HG03378 (cell line): ENCODE measurements around the gene TDRKH.
"Not testable (repeated sequence)": the region's sequence is repeated elsewhere in the genome, so short reads cannot be mapped to it uniquely, and the experiment has no call there.

Experiments
- ATAC-seq: cut with Tn5 transposase; IDR thresholded peaks from one replicate; pipeline ENCODE4 v1.9.1; 2021; ENCODE audit warnings: mild to moderate bottlenecking, moderate library complexity; ENCODE audit not compliant: unreplicated experiment

Gene TDRKH

GRCh38 chr1:151768351-151769066 is 21.8 kb downstream of the TDRKH start:
- not testable (repeated sequence) for ATAC-seq

DNA sequence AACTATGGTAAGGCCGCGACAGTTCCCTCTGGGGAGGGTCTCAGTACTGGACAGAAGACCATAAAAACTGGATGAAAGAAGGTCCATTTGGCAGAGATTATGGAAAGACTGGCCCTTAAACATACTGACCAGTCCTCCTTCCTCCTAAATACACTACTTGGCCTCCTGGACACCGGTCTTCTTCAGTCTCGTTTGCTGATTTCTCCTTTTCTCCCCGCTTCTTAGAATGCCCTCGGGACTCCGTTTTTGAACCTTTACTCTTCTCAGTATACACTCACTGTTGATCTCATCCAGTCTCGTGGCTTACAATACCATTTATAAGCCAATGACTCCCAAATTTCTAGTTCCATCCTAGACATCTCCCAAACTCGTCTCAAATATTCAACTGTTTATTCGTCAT is 26.3 kb downstream of the TDRKH start:
- ATAC-seq: no peak

DNA sequence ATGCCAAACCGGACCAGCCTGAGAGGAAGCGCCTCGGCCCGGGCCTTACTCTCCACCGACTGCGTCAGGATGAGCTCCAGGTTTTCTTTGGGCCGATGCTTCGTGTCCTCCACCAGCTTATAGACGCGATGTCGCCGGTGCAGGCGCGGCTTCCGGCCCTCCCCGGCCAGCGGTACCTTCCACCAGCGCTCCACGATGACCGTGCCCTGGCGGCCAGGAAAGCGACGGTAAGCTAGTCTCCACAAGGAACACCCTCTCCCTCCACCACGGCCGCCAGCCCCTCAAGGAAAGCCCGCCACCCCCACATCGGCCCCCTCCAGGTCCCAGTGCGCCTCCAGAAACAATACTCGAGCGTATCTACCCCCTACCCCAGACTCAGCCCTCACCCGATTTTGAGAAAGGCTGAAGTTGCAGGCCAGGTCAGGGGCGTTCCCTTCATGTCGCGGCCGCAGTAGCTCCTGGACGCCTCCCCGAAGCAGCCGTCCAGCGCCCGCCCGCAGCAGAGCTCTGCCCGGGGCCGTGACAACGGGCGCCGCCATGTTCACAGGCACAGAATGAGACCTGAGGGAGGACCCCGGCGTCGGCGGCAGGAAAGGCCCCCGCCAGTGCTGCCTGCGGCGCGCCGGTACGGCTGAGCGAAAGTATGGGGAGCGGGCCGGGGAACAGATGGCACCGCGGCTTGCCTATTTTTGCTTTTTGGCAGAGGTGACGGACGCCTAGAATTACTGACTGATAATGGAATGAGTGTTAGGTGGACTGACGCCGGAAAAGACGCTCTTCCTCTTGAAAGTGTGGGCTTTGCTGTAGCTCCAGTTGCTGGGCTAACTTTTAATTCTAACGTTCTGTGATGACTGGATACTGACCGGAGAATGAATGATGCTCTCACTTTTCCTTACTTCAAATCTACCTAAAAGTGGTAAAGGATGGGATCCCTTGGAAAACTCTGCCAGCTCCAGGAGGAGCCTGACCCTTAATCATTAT is 27.1 kb downstream of the TDRKH start, which contains the start of gene MRPL9:
MRPL9 (minus strand) TSS at position 556 of the 981 bp plus-strand sequence; CDS start at position 539, 17 bp downstream.
- ATAC-seq: peak; percentile 77

- no peak for ATAC-seq
Measured at GRCh38 chr1:151760597-151761385, 29.5 kb downstream of the TDRKH start.

DNA sequence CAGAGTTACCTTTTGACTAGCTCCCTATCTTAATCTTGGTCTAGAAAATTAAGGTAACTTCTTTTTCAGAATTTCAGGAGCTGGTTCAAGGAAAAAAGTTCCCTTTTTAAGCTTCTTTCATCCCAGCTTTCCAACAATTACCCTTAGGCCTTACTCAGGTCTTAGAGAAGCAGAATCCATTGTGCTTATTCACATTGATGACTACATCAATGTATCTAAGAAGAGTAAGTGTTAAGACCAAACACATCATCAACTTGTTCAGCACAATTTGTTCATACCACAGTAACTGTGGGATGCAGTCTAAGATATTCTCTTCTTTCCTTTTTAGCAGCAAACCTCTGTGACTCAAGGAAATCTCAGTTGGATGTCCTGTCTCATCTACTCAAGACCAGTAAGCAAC is 31.1 kb downstream of the TDRKH start:
- ATAC-seq: no peak

DNA sequence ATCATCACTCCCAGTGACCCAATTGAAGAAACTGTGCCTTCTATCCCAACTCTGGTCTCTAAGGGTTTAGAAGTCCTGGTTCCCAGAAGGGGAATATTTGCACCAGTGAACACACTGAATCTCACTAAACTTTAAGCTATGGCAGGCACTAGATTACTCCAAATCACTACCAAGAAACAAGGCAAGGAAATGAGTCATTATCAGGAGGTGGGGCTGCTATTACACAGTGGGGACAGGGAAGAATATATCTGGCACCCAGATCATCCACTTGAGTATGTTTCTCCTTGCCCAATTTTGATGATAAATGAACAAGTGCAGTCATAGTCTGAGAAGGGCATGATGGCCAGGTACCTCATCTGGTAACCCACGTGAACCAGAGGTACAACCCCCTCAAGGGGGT is 34.0 kb downstream of the TDRKH start:
- no peak for ATAC-seq

DNA sequence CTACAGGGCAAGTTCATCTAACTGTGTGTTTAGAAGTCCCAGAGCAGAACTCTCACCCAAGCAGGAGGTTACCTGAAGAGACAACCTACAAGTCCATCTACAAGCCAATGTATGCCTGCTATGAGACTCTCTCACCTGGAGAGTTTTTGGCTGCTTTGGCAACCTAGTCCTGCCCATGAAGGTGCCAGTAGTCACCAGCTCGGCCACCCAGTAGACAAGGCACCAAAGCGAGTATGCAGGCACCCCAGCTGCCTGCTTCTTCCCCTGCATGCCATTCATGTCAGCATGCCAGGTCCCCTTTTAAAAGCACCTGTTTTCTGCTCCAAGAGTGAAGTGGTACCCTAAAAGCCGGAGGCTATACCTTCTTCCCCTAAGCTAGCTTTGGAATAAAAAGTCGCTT is 48.8 kb downstream of the TDRKH start:
- no peak for ATAC-seq

DNA sequence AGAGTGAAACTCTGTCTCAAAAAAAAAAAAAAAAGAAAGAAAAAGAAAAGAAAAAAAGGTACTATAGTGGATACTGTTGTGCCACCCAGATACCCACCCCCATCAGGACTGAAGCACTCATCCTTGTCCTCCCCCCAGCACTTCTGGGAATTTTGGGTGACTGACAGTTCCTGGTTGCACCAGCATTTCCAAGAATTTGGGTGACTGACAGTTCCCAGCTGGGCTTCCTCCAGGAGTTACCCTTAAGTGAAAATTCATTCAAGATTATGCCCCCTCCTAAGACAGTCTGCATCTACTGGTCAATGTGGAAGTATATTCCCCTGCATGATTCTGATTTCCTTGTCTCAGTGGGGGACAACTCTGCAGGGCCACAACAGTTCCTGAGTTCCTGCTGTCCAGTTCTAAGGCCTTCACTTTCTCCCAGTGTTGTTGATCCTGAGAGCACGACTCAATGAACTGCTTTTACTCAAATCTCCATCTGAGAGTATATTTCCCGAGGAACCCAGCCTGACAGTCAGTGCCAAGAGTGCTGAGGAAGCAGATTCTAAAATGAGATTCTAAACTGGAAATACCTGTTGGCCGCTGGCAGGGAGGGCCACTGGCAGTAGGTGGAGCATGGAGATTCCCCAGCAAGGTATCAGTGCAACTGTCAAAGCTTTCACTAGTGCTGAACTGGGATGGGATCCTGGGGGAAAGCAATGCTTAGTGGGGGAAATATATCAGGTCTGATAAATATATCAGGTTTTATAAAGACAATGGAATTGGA is 50.5 kb downstream of the TDRKH start:
- no peak for ATAC-seq

- ATAC-seq: no peak
Measured at GRCh38 chr1:151737479-151737878, 52.8 kb downstream of the TDRKH start.

DNA sequence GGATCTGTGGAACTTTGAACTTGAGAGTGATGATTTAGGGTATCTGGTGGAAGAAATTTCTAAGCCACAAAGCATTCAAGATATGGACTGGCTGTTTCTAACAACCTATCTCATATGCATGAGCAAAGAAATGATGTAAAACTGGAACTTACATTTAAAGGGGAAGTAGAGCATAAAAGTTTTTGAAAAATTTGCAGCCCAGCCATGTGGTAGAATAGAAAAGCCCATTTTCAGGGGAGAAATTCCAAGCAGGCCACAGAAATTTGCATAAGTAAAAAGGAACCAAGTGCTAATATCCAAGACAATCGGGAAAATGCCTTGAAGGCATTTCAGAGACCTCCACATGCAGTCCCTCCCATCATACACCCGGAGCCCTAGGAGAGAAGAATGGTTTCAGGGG is 53.3 kb downstream of the TDRKH start:
- no peak for ATAC-seq

DNA sequence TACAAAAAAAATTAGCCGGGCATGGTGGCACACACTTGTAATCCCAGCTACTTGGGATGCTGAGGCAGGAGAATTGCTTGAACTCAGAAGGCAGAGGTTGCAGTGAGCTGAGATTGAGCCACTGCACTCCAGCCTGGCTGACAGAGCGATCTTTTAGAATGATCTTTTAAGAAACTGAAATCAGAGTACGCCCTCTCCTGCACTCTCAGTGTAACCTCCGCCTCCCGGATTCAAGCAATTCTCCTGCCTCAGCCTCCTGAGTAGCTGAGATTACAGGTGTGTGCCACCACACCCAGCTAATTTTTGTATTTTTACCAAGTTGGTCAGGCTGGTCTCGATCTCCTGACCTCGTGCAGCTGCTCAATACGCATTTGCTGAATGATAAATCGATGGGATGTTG is 56.3 kb downstream of the TDRKH start:
- ATAC-seq: not testable (repeated sequence)

DNA sequence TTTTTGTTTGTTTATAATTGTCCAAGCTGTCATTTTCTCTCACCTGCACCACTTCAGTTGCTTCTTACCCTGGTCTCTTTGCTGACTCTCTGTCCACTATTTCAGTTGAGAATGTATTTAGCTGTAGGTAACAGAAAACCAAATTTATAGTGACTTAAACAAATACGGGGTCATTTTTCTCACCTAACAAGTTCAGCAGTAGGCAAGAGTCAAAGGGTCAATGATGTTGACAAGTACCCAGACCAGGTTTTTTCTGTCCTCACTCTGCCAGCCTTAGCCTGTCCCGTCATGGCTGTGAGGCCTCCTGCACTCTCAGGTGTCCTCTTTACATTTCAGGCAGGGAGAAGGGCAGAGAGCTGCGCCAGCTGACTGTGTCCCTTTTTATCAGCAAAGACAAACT is 57.2 kb downstream of the TDRKH start:
- no peak for ATAC-seq

- no peak for ATAC-seq
Measured at GRCh38 chr1:151729966-151730291, 60.4 kb downstream of the TDRKH start.

- ATAC-seq: no peak
Measured at GRCh38 chr1:151729157-151729965, 60.9 kb downstream of the TDRKH start.

DNA sequence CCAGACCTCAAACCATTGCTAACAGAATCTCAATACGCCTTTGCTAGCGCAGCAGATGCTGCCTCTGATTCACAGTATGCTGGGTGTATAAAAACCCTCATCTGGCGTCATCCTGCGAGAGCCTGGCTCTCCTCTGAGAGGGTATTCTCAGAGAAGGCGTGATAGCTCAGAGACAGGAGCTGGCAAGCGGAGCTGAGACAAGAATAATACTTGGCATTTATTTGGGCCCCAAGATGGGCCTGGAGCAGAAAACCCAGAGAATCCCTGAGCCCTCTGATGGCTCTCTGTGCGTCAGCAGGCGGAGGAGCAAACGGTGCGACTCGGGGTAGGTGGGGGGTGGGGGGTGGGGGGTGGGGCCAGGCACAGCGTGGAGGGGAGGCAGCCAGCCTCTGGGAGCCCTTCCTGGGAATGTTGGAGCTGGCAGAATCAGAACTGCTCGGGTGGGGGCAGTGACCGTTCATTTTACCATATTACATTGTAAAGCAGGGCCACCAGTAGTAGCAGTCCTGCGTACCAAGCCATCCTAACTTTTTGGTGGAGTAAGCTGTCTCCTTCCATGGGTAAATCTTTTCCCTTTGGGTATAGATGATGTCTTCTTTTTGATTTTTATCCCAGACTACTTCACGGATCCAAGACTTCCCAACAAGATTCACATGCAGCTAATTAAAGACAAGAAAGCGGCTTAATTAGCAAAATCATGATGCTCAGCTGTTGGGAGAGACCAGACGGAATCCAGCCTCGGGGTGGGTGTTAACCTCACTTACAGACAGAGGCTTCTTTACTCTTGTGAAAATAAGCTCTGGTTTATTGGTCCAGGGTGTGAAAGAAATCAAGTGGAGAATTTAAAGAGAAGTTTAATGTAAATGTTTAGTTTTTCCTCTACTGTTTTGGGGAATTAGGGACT is 61.9 kb downstream of the TDRKH start:
- ATAC-seq: no peak

DNA sequence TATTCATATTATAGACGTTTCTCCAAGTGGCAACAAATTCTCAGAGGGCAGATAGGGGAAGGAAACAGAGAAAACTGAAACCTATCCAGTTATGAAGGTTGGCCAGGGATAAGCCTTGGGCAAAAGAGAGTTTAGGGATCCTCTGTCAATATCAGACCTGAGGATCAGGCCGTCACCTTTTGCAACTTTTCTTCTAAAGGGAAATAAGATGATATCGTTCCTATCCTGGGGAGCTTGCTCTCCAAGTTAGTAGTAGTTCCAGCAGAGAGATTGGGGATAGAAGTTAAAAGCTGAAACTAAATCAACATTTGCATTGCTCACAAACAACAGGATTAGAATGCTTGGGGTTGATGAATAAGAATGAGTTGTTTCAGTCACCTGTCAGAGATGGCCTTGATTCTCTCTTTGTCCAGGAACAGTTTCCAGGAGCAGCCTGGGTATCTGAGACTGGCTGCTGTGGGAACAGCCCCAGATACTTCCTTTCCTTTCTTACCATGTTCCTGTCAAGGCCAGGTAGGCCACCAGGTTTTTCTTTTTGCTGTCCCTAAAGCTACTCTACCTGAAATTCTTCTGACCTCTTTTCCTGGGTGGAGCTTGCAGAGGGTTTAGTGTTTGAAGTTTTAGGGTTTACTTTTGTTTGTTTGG is 66.5 kb downstream of the TDRKH start:
- ATAC-seq: no peak
